GM10266 (cell line): ENCODE results near the gene CD6.

ENCODE experiments used
- DNase-seq: peaks from one replicate; pipeline ENCODE4 v3.0.0; 2012; ENCODE audit errors: extremely low spot score
- TF ChIP-seq, protein P1 (sequence below): IDR thresholded peaks from 2 replicates; pipeline ENCODE4 v1.5.1; 2012; ENCODE audit warnings: mild to moderate bottlenecking, low read depth; ENCODE audit not compliant: control insufficient read depth, insufficient read depth; ENCODE audit errors: missing control alignments

The CD6 gene

GRCh38 chr11:60924906-60925853 lies 46.3 kb upstream of the CD6 start:
- TF ChIP-seq, protein P1, sequence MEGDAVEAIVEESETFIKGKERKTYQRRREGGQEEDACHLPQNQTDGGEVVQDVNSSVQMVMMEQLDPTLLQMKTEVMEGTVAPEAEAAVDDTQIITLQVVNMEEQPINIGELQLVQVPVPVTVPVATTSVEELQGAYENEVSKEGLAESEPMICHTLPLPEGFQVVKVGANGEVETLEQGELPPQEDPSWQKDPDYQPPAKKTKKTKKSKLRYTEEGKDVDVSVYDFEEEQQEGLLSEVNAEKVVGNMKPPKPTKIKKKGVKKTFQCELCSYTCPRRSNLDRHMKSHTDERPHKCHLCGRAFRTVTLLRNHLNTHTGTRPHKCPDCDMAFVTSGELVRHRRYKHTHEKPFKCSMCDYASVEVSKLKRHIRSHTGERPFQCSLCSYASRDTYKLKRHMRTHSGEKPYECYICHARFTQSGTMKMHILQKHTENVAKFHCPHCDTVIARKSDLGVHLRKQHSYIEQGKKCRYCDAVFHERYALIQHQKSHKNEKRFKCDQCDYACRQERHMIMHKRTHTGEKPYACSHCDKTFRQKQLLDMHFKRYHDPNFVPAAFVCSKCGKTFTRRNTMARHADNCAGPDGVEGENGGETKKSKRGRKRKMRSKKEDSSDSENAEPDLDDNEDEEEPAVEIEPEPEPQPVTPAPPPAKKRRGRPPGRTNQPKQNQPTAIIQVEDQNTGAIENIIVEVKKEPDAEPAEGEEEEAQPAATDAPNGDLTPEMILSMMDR: no peak

GRCh38 chr11:60925868-60926267 lies 45.6 kb upstream of the CD6 start:
- DNase-seq: no peak
- TF ChIP-seq, protein P1: no peak

More at GRCh38 chr11:60924906-60925853, 46.3 kb upstream of the CD6 start:
- DNase-seq: peak; percentile 67

GRCh38 chr11:60926500-60926899 lies 45.0 kb upstream of the CD6 start:
- no peak for DNase-seq
- TF ChIP-seq, protein P1: no peak

GRCh38 chr11:60927061-60927592 lies 44.4 kb upstream of the CD6 start:
- no peak for DNase-seq
- TF ChIP-seq, protein P1: no peak

DNA sequence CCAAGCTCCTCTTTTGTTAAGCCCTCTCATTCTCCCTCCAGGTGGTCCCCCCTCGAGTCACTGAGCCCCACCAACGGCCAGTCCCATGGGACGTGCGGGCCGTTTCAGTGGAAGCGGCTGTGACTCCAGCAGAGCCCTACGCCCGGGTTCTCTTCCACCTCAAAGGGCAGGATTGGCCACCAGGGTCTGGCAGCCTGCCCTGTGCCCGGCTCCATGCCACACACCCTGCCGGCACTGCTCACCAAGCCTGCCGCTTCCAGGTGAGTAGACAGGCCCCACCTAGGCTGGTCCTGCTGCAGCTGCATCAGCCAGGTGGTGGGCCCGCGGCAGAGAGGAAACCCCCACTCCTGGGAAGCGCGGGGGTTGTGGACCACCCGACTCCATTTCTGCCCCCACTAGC lies 43.9 kb upstream of the CD6 start:
- TF ChIP-seq, protein P1: no peak
- DNase-seq: no peak

GRCh38 chr11:60928563-60929001 lies 42.9 kb upstream of the CD6 start:
- no peak for DNase-seq
- TF ChIP-seq, protein P1: no peak

- TF ChIP-seq, protein P1: no peak
- no peak for DNase-seq
Measured at GRCh38 chr11:60929764-60930163, 41.7 kb upstream of the CD6 start.
